LNCAP (cell line): ENCODE measurements around the gene MICAL3.

Experiments used
- CTCF ChIP-seq: fragments of 450-650 bp; IDR thresholded peaks from 2 replicates; pipeline ENCODE4 v1.5.1; 2017; ENCODE audit warnings: mild to moderate bottlenecking

MICAL3 gene

GRCh38 chr22:17774926-17775685 is 249.3 kb downstream of the MICAL3 start:
- TF ChIP-seq CTCF = no peak

DNA sequence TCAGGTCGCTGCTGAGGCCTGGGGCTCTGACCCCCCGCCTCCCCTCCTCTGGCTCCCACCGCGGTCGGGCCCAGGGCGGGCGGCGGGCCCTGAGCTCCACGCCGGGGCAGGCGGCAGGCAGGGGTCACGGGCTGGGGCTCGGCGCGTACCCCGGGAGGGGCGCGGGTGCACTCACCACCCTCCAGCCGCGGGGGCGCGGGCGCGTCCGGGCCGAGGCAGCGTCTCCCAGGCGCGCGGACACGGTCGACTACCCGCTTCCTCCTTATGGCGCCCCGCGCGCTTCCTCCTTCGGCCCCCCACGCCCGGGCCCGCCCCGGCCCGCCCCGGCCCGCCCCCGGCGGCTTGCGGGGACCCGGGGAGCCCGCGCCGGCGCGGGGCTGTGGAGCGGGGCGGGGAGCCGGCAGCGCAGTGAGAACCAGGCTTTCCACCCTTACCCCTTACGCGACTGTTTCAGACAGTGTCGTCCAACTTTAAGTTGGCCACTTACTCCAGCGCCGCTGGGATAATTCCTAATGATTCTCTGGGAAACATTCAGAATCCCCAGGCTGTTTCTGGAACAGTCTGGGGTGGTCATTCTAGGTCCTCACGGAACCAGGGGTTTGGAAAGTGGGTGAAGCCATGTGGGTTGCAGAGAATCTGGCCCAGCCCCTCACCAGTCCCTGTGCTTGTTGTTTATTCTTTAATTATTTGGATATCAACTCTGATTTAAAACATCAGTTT is 250.0 kb downstream of the MICAL3 start, which contains the start of gene BID:
Gene BID, minus strand, starts transcription at position 264 of the 720 bp plus-strand sequence. CDS start 24,353 bp downstream, outside the sequence.
- no peak for TF ChIP-seq CTCF

DNA sequence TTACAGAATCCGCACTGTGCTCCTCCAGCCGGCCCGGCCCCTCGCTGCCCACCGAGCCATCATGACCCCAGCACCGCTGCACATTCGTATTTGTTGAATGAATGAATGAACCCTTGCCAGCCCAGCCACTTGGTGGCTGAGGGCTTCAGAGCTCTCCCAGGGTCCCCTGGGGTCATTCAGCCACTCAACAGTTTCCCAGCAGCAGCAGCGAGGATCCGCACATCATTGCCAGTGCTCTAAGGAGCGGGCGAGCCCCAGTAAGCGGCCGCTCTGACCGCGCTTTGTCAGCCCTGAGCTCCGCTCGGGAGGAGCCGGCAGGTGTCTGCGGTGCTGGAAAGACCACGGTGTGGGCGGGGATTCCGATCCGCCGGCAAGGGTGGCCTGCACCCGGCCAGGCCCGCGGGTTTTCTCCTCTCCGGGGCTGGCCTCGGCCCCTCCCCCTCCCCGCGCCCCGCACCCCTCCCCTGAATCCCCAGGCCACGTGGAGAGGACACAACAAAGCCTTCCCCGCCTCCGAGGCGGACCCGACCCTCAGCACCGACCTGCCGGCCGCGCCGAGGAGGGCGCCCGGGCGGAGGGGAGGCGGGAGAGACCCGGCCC is 250.7 kb downstream of the MICAL3 start:
- no peak for TF ChIP-seq CTCF

GRCh38 chr22:17772958-17773605 is 251.3 kb downstream of the MICAL3 start:
- TF ChIP-seq CTCF = no peak

- TF ChIP-seq CTCF = no peak
Observed at GRCh38 chr22:17772249-17772957, 252.0 kb downstream of the MICAL3 start.

- TF ChIP-seq CTCF = no peak
Observed at GRCh38 chr22:17770180-17771077, 253.9 kb downstream of the MICAL3 start.
